ENCODE data around the gene TDRD5.
"Not testable (repeated sequence)": the region's sequence is repeated elsewhere in the genome, so short reads cannot be mapped to it uniquely, and the experiment has no call there.

Gene TDRD5

GRCh38 chr1:179677882-179678281, 86.2 kb downstream of the TDRD5 start:
- H3K27ac ChIP-seq = no peak overlapping the region
- TF ChIP-seq, protein P1, sequence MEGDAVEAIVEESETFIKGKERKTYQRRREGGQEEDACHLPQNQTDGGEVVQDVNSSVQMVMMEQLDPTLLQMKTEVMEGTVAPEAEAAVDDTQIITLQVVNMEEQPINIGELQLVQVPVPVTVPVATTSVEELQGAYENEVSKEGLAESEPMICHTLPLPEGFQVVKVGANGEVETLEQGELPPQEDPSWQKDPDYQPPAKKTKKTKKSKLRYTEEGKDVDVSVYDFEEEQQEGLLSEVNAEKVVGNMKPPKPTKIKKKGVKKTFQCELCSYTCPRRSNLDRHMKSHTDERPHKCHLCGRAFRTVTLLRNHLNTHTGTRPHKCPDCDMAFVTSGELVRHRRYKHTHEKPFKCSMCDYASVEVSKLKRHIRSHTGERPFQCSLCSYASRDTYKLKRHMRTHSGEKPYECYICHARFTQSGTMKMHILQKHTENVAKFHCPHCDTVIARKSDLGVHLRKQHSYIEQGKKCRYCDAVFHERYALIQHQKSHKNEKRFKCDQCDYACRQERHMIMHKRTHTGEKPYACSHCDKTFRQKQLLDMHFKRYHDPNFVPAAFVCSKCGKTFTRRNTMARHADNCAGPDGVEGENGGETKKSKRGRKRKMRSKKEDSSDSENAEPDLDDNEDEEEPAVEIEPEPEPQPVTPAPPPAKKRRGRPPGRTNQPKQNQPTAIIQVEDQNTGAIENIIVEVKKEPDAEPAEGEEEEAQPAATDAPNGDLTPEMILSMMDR (IDR thresholded peaks at IDR 0.05) = no peak
- TF ChIP-seq ZFX (IDR thresholded peaks at IDR 0.05; ENCODE audit: borderline replicate concordance) = no peak

- not testable (repeated sequence) for H3K27ac ChIP-seq
These were observed 102.9 kb downstream of the TDRD5 start for GRCh38 chr1:179694530-179694929.

DNA sequence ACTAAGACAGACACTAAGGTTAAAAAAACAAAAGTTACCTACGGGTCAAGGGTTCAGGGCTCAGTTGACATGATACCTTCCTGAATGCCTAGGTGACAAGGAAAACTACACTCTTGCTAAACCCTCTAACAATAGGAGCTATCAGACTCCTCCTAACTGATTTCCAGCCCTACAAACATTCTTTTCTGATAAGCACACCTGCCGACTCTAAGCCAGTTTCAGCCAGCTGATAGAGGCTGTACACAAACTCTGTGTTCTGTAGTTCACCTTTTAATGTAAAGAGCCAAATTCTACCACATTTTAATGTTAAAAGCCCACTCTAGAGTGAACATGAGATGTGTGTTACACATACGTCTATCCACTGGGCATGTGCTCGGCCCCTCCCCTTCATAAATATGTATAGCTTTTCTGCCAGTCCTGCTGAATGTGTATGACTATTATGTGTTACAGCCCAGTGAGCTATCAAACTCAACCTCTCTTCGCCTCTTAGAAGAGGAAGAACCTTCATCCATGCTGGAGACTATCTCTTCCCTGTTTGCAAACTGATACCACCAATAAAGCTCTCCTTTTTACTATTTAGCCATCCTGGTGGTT, 111.4 kb downstream of the TDRD5 start:
- H3K27ac ChIP-seq = no peak overlapping the region
- TF ChIP-seq, protein P1 (IDR thresholded peaks at IDR 0.05) = no peak
- no peak for TF ChIP-seq ZFX (IDR thresholded peaks at IDR 0.05; ENCODE audit: borderline replicate concordance)

DNA sequence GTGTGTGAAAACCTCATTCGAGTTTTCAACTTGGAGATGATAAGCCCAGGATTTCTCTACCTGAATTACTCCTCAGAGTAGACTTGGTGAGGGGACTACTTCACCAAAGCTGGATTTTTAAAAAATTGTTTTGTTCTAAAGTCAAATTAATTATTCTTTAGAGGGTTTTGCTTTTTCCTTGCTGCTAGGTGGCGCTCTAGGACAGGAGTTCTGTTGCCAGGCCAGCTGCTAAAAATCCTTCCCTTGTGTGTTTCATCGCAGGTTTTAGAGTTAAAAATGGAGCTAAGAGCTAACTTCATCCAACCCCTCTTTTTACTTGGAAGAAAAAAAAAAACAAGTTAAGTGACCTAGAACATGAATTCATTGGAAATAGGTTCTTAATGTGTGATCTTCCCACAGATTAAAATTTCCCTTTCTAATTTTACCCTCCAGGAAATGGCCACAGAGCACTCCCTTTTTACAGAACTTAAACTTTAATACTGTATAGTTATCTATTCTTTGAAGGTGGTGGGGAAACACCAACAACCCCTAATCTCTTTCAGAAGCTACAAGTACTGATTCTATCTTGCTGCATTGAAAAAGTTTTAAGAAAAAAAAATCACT, 114.8 kb downstream of the TDRD5 start:
- TF ChIP-seq, protein P1 (IDR thresholded peaks at IDR 0.05) = peak; percentile 94
- TF ChIP-seq ZFX (IDR thresholded peaks at IDR 0.05; ENCODE audit: borderline replicate concordance) = no peak
- no peak overlapping the region for H3K27ac ChIP-seq

DNA sequence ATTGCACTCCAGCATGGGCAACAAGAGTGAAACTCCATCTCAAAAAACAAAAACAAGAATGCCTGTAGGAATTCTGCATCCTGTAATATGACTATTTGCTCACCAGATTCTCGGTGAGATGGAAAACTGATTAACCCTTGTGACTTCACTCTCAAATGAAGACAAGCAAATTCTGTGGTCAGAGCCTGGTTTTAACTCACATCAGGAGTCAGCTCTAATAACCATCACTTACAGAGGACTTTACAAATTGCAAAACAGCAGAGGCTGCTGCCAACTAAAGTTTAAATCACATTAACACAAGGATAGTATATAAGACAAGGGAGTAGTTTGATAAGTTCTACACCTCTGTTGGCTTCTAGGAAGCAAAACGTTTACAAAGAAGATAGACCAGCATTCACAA, 115.8 kb downstream of the TDRD5 start:
- TF ChIP-seq, protein P1 (IDR thresholded peaks at IDR 0.05) = no peak
- TF ChIP-seq ZFX (IDR thresholded peaks at IDR 0.05; ENCODE audit: borderline replicate concordance) = no peak

GRCh38 chr1:179708434-179709195, 117.0 kb downstream of the TDRD5 start:
- H3K27ac ChIP-seq = no peak overlapping the region
- TF ChIP-seq, protein P1 (IDR thresholded peaks at IDR 0.05) = no peak
- no peak for TF ChIP-seq ZFX (IDR thresholded peaks at IDR 0.05; ENCODE audit: borderline replicate concordance)

More for the DNA sequence above, 115.8 kb downstream of the TDRD5 start:
- H3K27ac ChIP-seq = no peak overlapping the region

- TF ChIP-seq, protein P1 (IDR thresholded peaks at IDR 0.05) = no peak
- no peak for TF ChIP-seq ZFX (IDR thresholded peaks at IDR 0.05; ENCODE audit: borderline replicate concordance)
- H3K27ac ChIP-seq = no peak overlapping the region
These were observed 118.3 kb downstream of the TDRD5 start for GRCh38 chr1:179709841-179710329.

Data from 22Rv1 (cell line).